ENCODE measurements around the gene SLC9C2. TPM values are rescaled to one million over a fixed set of nuclear protein-coding genes. Genes with fewer than 3 reads are reported as not detected.
"Not testable (repeated sequence)": the region's sequence is repeated elsewhere in the genome, so short reads cannot be mapped to it uniquely, and the experiment has no call there.

The SLC9C2 gene
- total RNA-seq, 4 donors from 2014 or later, result 0.56 TPM; not detected in 3

GRCh38 chr1:173495609-173496267, 107.1 kb downstream of the SLC9C2 start:
- ATAC-seq (ENCODE audit: low FRiP score), result no peak

GRCh38 chr1:173493125-173493524, 109.7 kb downstream of the SLC9C2 start:
- ATAC-seq (ENCODE audit: low FRiP score); DNase-seq (ENCODE audit: low spot score): not testable (repeated sequence)

More at GRCh38 chr1:173495609-173496267, 107.1 kb downstream of the SLC9C2 start:
- no peak for DNase-seq (ENCODE audit: low spot score)
- no peak for TF ChIP-seq CTCF (IDR thresholded peaks at IDR 0.05)

- DNase-seq (ENCODE audit: low spot score) (no peak), ATAC-seq (ENCODE audit: low FRiP score) (no peak)
- no peak for TF ChIP-seq CTCF (IDR thresholded peaks at IDR 0.05)
These were observed 111.4 kb downstream of the SLC9C2 start for GRCh38 chr1:173491508-173491907.

GRCh38 chr1:173489929-173490328, 112.9 kb downstream of the SLC9C2 start:
- DNase-seq (ENCODE audit: low spot score) (no peak), ATAC-seq (ENCODE audit: low FRiP score) (no peak)
- TF ChIP-seq CTCF (IDR thresholded peaks at IDR 0.05), result no peak

- ATAC-seq (ENCODE audit: low FRiP score) (no peak), DNase-seq (ENCODE audit: low spot score) (no peak)
- TF ChIP-seq CTCF (IDR thresholded peaks at IDR 0.05), result no peak
These were observed 113.7 kb downstream of the SLC9C2 start for GRCh38 chr1:173489149-173489600.

GRCh38 chr1:173488001-173488400, 114.9 kb downstream of the SLC9C2 start:
- no peak for ATAC-seq (ENCODE audit: low FRiP score)
- TF ChIP-seq CTCF (IDR thresholded peaks at IDR 0.05), result no peak

GRCh38 chr1:173485401-173485800, 117.5 kb downstream of the SLC9C2 start:
- no peak for ATAC-seq (ENCODE audit: low FRiP score)
- TF ChIP-seq CTCF (IDR thresholded peaks at IDR 0.05), result no peak

More at GRCh38 chr1:173488001-173488400, 114.9 kb downstream of the SLC9C2 start:
- no peak for DNase-seq (ENCODE audit: low spot score)

More at GRCh38 chr1:173485401-173485800, 117.5 kb downstream of the SLC9C2 start:
- DNase-seq (ENCODE audit: low spot score), result no peak
